KMS-11 (cell line): ENCODE data around the gene RNF43.
A peak's percentile ranks its signal among the peaks of the same experiment; 100 is the strongest.

Source experiments
- H2AFZ ChIP-seq: fragments of 200-600 bp; sonication (generic); 2 replicates; pipeline ENCODE4 v1.6.1; 2016; ENCODE audit warnings: antibody characterized with exemption, mixed run types, low read depth
- H3K27ac ChIP-seq: fragments of 200-600 bp; sonication (generic); 2 replicates; pipeline ENCODE4 v1.6.1; 2016; ENCODE audit warnings: mild to moderate bottlenecking, mixed run types
- H3K27me3 ChIP-seq: fragments of 200-600 bp; sonication (generic); 2 replicates; pipeline ENCODE4 v1.6.1; 2017; ENCODE audit warnings: mild to moderate bottlenecking, low read depth, mixed run types, moderate library complexity; ENCODE audit not compliant: insufficient read depth
- H3K36me3 ChIP-seq: fragments of 200-600 bp; sonication (generic); 2 replicates; pipeline ENCODE4 v1.6.1; 2017; ENCODE audit warnings: mild to moderate bottlenecking, mixed run types; ENCODE audit not compliant: insufficient read depth
- H3K4me1 ChIP-seq: fragments of 200-600 bp; sonication (generic); 2 replicates; pipeline ENCODE4 v1.6.1; 2016; ENCODE audit warnings: mild to moderate bottlenecking, low read depth, mixed run types; ENCODE audit not compliant: poor library complexity, severe bottlenecking
- H3K4me2 ChIP-seq: fragments of 200-600 bp; sonication (generic); 2 replicates; pipeline ENCODE4 v1.7.0; 2016; ENCODE audit warnings: mild to moderate bottlenecking, mixed run types
- H3K4me3 ChIP-seq: fragments of 200-600 bp; sonication (generic); IDR thresholded peaks from 2 replicates; pipeline ENCODE4 v1.6.1; 2017; ENCODE audit warnings: low read depth, low read length, mixed read lengths; ENCODE audit not compliant: insufficient read depth
- H3K79me2 ChIP-seq: fragments of 200-600 bp; sonication (generic); 2 replicates; pipeline ENCODE4 v1.6.1; 2016; ENCODE audit warnings: low read depth, mixed run types; ENCODE audit not compliant: insufficient read depth
- H3K9ac ChIP-seq: fragments of 200-600 bp; sonication (generic); 2 replicates; pipeline ENCODE4 v1.6.1; 2016; ENCODE audit warnings: mild to moderate bottlenecking, mixed run types
- H4K20me1 ChIP-seq: fragments of 200-600 bp; sonication (generic); 2 replicates; pipeline ENCODE4 v1.6.1; 2016; ENCODE audit warnings: mild to moderate bottlenecking, mixed run types; ENCODE audit not compliant: insufficient read depth
- TF ChIP-seq, protein P1 (sequence below): fragments of 200-600 bp; sonication (generic); conservative IDR thresholded peaks from 2 replicates; pipeline ENCODE4 v1.6.1; 2017; ENCODE audit warnings: low read depth, mild to moderate bottlenecking, antibody characterized with exemption, low read length, moderate library complexity, mixed read lengths

Gene RNF43

DNA sequence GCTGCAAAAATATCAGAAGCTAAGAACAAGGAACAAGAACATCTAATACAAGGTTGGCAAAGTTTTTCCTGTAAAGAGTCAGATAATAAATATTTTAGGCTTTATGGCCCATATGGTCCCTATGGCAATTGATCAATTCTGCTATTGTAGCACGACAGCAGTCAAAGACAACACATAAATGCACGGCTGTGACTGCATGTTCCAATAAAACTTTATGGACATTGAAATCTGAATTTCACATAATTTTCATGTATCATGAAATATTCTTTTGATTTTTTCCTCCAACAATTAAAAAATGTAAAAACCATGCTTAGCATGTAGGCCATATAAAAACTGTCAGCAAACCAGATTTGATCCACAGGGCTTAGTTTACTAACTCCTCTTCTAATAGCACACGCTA lies 10.5 kb upstream of the RNF43 start:
- Histone ChIP-seq H4K20me1 (no peaks in the 10 kb centered on the region), H3K4me1 (no peaks in the 10 kb centered on the region), H3K79me2 (no peaks in the 10 kb centered on the region), H3K9ac (no peak overlapping the region), H3K27ac (no peak overlapping the region), H3K27me3 (no peaks in the 10 kb centered on the region), H3K4me2 (no peak overlapping the region), H3K4me3 (no peak overlapping the region), H3K36me3 (no peaks in the 10 kb centered on the region), H2AFZ (no peak overlapping the region)
- TF ChIP-seq, protein P1, sequence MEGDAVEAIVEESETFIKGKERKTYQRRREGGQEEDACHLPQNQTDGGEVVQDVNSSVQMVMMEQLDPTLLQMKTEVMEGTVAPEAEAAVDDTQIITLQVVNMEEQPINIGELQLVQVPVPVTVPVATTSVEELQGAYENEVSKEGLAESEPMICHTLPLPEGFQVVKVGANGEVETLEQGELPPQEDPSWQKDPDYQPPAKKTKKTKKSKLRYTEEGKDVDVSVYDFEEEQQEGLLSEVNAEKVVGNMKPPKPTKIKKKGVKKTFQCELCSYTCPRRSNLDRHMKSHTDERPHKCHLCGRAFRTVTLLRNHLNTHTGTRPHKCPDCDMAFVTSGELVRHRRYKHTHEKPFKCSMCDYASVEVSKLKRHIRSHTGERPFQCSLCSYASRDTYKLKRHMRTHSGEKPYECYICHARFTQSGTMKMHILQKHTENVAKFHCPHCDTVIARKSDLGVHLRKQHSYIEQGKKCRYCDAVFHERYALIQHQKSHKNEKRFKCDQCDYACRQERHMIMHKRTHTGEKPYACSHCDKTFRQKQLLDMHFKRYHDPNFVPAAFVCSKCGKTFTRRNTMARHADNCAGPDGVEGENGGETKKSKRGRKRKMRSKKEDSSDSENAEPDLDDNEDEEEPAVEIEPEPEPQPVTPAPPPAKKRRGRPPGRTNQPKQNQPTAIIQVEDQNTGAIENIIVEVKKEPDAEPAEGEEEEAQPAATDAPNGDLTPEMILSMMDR: no peak

DNA sequence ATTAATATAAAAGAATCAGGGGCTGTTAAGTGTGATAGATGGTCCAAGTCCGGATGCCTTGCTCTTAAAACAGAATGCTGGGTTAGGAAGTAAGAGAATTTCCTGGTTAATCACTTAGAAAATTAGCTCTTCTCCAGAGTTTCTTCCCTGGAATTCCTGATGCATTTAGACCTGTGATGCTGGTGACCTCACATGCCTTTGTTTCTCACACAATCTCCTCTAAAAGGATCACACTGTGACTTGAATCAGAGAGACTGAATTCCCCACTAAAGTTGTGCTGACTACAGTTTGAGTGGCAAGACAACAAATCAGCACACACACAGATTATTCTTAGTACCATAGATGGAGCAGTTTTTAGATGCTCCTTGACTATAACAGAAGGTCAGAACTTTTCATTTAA lies 4.4 kb upstream of the RNF43 start:
- H3K4me1 ChIP-seq: peaks cover 17% of the 10 kb centered on the region
- H3K79me2 ChIP-seq: no peaks in the 10 kb centered on the region
- H3K27ac ChIP-seq: no peak overlapping the region
- TF ChIP-seq, protein P1: no peak
- no peak overlapping the region for H3K4me2 ChIP-seq
- H3K4me3 ChIP-seq: no peak overlapping the region
- H3K9ac ChIP-seq: no peak overlapping the region
- H3K36me3 ChIP-seq: no peaks in the 10 kb centered on the region
- H2AFZ ChIP-seq: no peak overlapping the region
- no peaks in the 10 kb centered on the region for H3K27me3 ChIP-seq
- H4K20me1 ChIP-seq: no peaks in the 10 kb centered on the region

DNA sequence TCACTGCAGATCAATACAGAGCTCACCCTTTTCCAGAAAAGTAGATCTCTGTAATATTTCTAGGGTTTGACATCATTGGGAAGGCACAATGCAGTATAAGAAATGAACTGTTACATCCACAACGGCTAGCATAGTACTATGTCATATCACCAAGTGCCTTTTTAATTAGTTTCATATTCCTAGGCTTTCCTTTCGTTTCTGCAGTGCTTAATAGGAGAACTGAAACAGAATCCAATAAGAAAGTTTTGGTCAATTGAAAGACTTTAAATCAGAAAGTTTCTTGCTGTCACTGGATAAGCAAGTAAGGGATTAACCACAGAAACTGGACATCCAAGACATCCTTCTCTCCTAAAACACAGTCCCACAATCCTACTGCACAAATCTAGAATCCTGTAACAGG lies 3.5 kb upstream of the RNF43 start:
- H3K4me2 ChIP-seq: no peak overlapping the region
- no peak overlapping the region for H3K27ac ChIP-seq
- no peaks in the 10 kb centered on the region for H4K20me1 ChIP-seq
- no peak overlapping the region for H3K9ac ChIP-seq
- no peak overlapping the region for H2AFZ ChIP-seq
- no peak overlapping the region for H3K4me3 ChIP-seq
- no peaks in the 10 kb centered on the region for H3K36me3 ChIP-seq
- H3K79me2 ChIP-seq: no peaks in the 10 kb centered on the region
- TF ChIP-seq, protein P1: no peak
- peaks cover 18% of the 10 kb centered on the region for H3K4me1 ChIP-seq
- H3K27me3 ChIP-seq: no peaks in the 10 kb centered on the region

DNA sequence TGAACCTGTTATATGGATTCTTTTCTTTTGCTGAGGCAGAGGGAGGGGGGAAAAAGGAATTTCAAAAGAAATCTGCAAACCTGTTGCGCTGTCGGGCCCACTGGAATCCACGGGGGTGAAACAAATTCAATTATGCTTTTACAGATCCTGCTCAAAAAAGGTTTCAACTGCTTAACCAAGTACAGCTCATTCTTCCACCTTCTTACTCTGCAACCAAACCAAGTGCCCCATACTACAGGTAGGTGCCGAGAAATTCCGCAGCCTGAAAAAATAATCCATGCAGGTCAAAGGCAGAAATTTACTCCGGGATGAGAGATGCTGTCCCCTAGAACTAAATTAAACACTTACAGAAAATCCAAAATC lies 416 bp downstream of the RNF43 start:
- H2AFZ ChIP-seq: peak overlapping the region; percentile 65
- TF ChIP-seq, protein P1: no peak
- no peaks in the 10 kb centered on the region for H3K79me2 ChIP-seq
- peak overlapping the region; percentile 25; the same call in 1 of the 2 replicates for H3K9ac ChIP-seq
- no peaks in the 10 kb centered on the region for H4K20me1 ChIP-seq
- no peaks in the 10 kb centered on the region for H3K36me3 ChIP-seq
- peak overlapping the region; percentile 27; the same call in 1 of the 2 replicates for H3K27ac ChIP-seq
- peak overlapping the region; percentile 65 for H3K4me2 ChIP-seq
- peaks cover 30% of the 10 kb centered on the region for H3K4me1 ChIP-seq
- no peaks in the 10 kb centered on the region for H3K27me3 ChIP-seq
- no peak overlapping the region for H3K4me3 ChIP-seq

DNA sequence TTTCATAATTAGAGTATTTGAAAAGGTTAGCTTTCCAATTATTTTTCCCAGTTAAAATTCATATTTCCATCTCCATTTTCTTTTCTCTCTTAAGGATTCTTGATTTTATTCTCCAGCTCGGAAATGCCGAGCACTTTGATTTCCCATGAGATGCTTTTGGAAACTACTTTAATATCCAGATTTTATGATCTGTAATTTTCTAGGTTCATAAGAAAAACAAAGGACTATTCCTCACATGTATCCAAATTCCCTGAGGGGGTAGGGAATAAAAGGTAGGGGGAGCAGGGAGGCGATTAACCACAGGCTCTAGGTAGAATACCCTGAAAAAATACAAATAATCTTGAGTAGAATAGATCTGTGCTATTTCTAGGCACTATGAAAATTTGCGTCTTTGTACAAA lies 938 bp downstream of the RNF43 start:
- peak overlapping the region; percentile 65; the same call in 1 of the 2 replicates for H3K4me2 ChIP-seq
- H3K36me3 ChIP-seq: no peaks in the 10 kb centered on the region
- no peak overlapping the region for H3K27ac ChIP-seq
- H3K9ac ChIP-seq: no peak overlapping the region
- H3K4me3 ChIP-seq: no peak overlapping the region
- no peaks in the 10 kb centered on the region for H4K20me1 ChIP-seq
- no peak overlapping the region for H2AFZ ChIP-seq
- TF ChIP-seq, protein P1: no peak
- H3K79me2 ChIP-seq: no peaks in the 10 kb centered on the region
- H3K27me3 ChIP-seq: no peaks in the 10 kb centered on the region
- H3K4me1 ChIP-seq: peaks cover 30% of the 10 kb centered on the region
